Osteoblast (primary cell): ENCODE measurements around the gene EFHD2. TPM values are rescaled to one million over a fixed set of nuclear protein-coding genes. Genes with fewer than 3 reads are reported as not detected.

Source experiments
- DNase-seq: peaks from one replicate; pipeline ENCODE4 v3.0.0; 2011; ENCODE audit warnings: low spot score, mixed read lengths; ENCODE audit not compliant: insufficient read length; ENCODE audit errors: missing footprints
- H2AFZ ChIP-seq: 2 replicates; pipeline ENCODE4 v1.6.0; 2011; ENCODE audit warnings: mild to moderate bottlenecking, low read length
- H3K27ac ChIP-seq: 2 replicates; pipeline ENCODE4 v1.5.1; 2011; ENCODE audit warnings: mild to moderate bottlenecking, low read depth, low read length, moderate library complexity
- H3K27me3 ChIP-seq: 2 replicates; pipeline ENCODE4 v1.6.0; 2012; ENCODE audit warnings: mild to moderate bottlenecking, control low read depth, inconsistent platforms, low read length, moderate library complexity; ENCODE audit not compliant: insufficient read depth
- H3K36me3 ChIP-seq: 2 replicates; pipeline ENCODE4 v1.5.1; 2011; ENCODE audit warnings: mild to moderate bottlenecking, low read length, control low read depth, moderate library complexity; ENCODE audit not compliant: insufficient read depth
- H3K4me1 ChIP-seq: 2 replicates; pipeline ENCODE4 v1.5.1; 2011; ENCODE audit warnings: mild to moderate bottlenecking, low read length, control low read depth, moderate library complexity; ENCODE audit not compliant: insufficient read depth
- H3K4me2 ChIP-seq: 2 replicates; pipeline ENCODE4 v1.6.0; 2011; ENCODE audit warnings: mild to moderate bottlenecking, low read length; ENCODE audit not compliant: insufficient read depth
- H3K4me3 ChIP-seq: fragments of 200-600 bp; sonication (generic); 3 replicates; pipeline ENCODE4 v1.5.1; 2012; ENCODE audit warnings: mild to moderate bottlenecking, low read length, inconsistent platforms; ENCODE audit not compliant: insufficient read depth
- H3K79me2 ChIP-seq: 2 replicates; pipeline ENCODE4 v1.6.0; 2012; ENCODE audit warnings: mild to moderate bottlenecking, low read length, control low read depth, inconsistent platforms; ENCODE audit not compliant: insufficient read depth
- H3K9me3 ChIP-seq: 2 replicates; pipeline ENCODE4 v1.5.1; 2011; ENCODE audit warnings: low read depth, low read length, control low read depth
- H4K20me1 ChIP-seq: 2 replicates; pipeline ENCODE4 v1.6.0; 2012; ENCODE audit warnings: mild to moderate bottlenecking, low read length, control low read depth; ENCODE audit not compliant: insufficient read depth
- total RNA-seq: library from RNA; depleted of rRNA; stranded (reverse); fragments of >200 nt; gene quantifications from 2 replicates; pipeline ENCODE4 v1.2.3, GENCODE V29; 2012
- TF ChIP-seq, protein P1 (sequence below): IDR thresholded peaks from 2 replicates; pipeline ENCODE4 v1.5.1; 2011; ENCODE audit warnings: mild to moderate bottlenecking, low read depth, low read length, moderate library complexity; ENCODE audit errors: extremely low read depth

The EFHD2 gene
- total RNA-seq, 1 donor: 35.8 TPM

DNA sequence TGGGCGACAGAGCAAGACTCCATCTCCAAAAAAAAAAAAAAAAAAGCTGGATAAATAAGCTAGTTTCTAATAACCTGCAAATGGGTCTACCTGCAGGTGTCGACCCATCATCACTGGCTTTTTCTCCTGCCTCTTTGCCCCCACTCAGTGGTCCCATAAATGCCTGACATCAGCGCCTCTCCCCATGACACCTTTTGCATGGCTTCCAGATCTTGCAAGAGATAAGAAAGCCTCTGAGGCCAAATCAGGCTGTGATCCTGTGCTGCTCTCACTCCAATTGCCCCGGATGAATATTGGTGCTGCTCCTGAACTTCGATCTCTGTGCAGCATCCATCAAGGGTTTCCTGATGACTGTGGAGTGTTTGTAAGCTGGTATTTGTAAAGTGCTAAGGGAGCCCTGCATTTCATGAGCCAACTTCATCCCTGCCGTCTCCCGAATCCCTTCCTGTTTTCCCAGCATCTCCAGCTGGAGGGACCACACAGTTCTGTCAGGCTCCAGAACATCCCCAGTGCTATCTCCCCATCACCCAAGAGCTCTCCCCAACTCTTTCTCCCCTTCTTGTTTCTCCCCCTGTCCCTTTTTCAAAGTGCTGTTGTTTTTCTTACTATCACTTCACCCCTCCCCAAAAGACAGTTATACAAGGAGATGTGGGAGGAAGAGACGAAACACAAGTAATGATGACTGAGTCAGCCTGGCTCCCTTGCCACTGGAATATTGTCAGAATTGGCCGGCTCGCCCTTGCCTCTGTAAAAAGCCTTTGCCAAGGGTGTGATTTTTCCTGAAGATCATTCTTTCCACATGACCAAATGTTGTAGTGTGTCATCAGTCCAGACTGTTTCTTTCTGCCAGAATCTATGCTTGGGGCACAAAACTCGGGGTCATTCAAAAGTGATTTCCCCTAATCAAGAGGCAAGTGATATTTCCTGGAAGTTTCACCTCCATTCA, 2.8 kb upstream of the EFHD2 start:
- peak; percentile 96 for DNase-seq
- Histone ChIP-seq H3K79me2 (peaks cover 17% of the 10 kb centered on the region), H3K27me3 (no peaks in the 10 kb centered on the region), H3K27ac (peak overlapping the region; percentile 86), H3K9me3 (no peaks in the 10 kb centered on the region), H3K4me3 (peak overlapping the region; percentile 35), H2AFZ (peak overlapping the region; percentile 69), H3K36me3 (no peaks in the 10 kb centered on the region), H3K4me1 (peaks cover 31% of the 10 kb centered on the region), H4K20me1 (peaks cover 6% of the 10 kb centered on the region), H3K4me2 (peak overlapping the region; percentile 79)
- TF ChIP-seq, protein P1, sequence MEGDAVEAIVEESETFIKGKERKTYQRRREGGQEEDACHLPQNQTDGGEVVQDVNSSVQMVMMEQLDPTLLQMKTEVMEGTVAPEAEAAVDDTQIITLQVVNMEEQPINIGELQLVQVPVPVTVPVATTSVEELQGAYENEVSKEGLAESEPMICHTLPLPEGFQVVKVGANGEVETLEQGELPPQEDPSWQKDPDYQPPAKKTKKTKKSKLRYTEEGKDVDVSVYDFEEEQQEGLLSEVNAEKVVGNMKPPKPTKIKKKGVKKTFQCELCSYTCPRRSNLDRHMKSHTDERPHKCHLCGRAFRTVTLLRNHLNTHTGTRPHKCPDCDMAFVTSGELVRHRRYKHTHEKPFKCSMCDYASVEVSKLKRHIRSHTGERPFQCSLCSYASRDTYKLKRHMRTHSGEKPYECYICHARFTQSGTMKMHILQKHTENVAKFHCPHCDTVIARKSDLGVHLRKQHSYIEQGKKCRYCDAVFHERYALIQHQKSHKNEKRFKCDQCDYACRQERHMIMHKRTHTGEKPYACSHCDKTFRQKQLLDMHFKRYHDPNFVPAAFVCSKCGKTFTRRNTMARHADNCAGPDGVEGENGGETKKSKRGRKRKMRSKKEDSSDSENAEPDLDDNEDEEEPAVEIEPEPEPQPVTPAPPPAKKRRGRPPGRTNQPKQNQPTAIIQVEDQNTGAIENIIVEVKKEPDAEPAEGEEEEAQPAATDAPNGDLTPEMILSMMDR: no peak

DNA sequence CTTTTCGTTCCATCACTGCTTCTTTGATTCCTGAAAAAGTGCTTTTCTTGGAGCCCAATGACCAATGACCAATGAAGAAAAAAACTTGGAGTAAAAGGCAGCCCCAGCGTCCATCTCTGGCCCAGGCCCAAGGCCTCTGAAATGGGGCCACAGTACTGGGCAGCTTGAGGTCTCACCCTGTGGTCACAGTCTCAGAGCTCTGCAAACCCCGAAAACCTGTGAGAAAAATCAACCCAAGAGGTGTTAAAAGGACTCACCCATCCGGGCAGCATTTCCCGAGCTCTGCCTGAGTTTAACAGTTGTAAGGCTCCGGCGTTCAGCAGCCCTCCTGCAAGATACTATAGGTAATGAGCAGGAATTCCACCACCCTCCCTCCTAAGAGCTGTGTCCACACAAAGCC, 2.1 kb upstream of the EFHD2 start:
- H3K36me3 ChIP-seq: no peaks in the 10 kb centered on the region
- H4K20me1 ChIP-seq: peaks cover 10% of the 10 kb centered on the region
- H2AFZ ChIP-seq: no peak overlapping the region
- peak overlapping the region; percentile 29 for H3K4me3 ChIP-seq
- H3K9me3 ChIP-seq: no peaks in the 10 kb centered on the region
- H3K4me1 ChIP-seq: peaks cover 38% of the 10 kb centered on the region
- peak overlapping the region; percentile 86 for H3K27ac ChIP-seq
- TF ChIP-seq, protein P1: no peak
- no peaks in the 10 kb centered on the region for H3K27me3 ChIP-seq
- peaks cover 24% of the 10 kb centered on the region for H3K79me2 ChIP-seq
- H3K4me2 ChIP-seq: peak overlapping the region; percentile 79
- no peak for DNase-seq

DNA sequence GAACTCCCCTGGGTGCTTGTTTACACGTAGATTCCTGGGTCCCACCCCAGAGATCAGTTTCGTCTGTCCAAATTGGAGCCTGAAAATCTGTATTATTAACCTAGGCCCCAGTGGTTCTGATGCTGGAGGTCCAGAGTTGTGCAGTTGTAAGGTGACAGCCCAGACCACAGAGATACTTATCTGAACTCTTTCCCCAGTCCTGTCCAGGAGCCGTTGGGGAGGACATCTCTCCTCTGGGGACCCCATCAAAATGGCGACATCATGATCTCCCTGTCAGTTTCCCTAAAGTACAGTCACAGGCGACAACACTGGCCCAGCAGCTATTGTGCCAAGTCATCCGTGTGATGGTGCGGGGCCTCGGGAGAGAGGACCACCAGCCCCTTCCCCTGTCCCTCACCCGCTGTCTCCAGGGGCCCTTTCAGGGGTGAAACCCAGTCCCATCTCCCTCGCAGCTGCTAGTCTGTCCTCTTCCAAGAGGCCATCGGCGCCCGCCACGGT, 749 bp upstream of the EFHD2 start:
- peaks cover 24% of the 10 kb centered on the region for H4K20me1 ChIP-seq
- H2AFZ ChIP-seq: peak overlapping the region; percentile 17
- H3K9me3 ChIP-seq: no peaks in the 10 kb centered on the region
- peaks cover 38% of the 10 kb centered on the region for H3K79me2 ChIP-seq
- TF ChIP-seq, protein P1: no peak
- H3K27me3 ChIP-seq: no peaks in the 10 kb centered on the region
- peak overlapping the region; percentile 66 for H3K27ac ChIP-seq
- no peak for DNase-seq
- H3K36me3 ChIP-seq: peaks cover 7% of the 10 kb centered on the region
- H3K4me3 ChIP-seq: peak overlapping the region; percentile 90
- peaks cover 39% of the 10 kb centered on the region for H3K4me1 ChIP-seq
- peak overlapping the region; percentile 98 for H3K4me2 ChIP-seq
